NB4 (cell line): ENCODE data around the gene ZRANB3.

Experiments
- DNase-seq: peaks from one replicate; pipeline ENCODE4 v3.0.0; 2010; ENCODE audit warnings: low read depth
- H3K4me3 ChIP-seq: one replicate; pipeline ENCODE4 v1.5.1; 2011; ENCODE audit warnings: mild to moderate bottlenecking, low read depth, low read length, moderate library complexity
- CTCF ChIP-seq: IDR thresholded peaks from one replicate; pipeline ENCODE4 v1.5.1; 2012; ENCODE audit warnings: low read depth, low read length
- MAX ChIP-seq: IDR thresholded peaks from 2 replicates; pipeline ENCODE4 v1.6.1; 2011; ENCODE audit warnings: low read depth, low read length
- MYC ChIP-seq: IDR thresholded peaks from 2 replicates; pipeline ENCODE4 v1.6.1; 2011; ENCODE audit warnings: low read depth, low read length
- POLR2A ChIP-seq: IDR thresholded peaks from 2 replicates; pipeline ENCODE4 v1.6.1; 2011; ENCODE audit warnings: mild to moderate bottlenecking; ENCODE audit not compliant: insufficient read length; ENCODE audit errors: extremely low read depth

The ZRANB3 gene

GRCh38 chr2:135144343-135144742 lies 386.7 kb downstream of the ZRANB3 start:
- no peak for DNase-seq
- TF ChIP-seq MAX (no peak), POLR2A (no peak), MYC (no peak), CTCF (no peak)
- H3K4me3 ChIP-seq = no peak overlapping the region

- H3K4me3 ChIP-seq = no peak overlapping the region
- DNase-seq = no peak
- TF ChIP-seq MAX = no peak
- no peak for TF ChIP-seq POLR2A
- TF ChIP-seq CTCF = no peak
- TF ChIP-seq MYC = no peak
Observed at GRCh38 chr2:135142323-135142722, 388.7 kb downstream of the ZRANB3 start.

GRCh38 chr2:135140606-135141005 lies 390.4 kb downstream of the ZRANB3 start:
- no peak for DNase-seq
- no peak overlapping the region for H3K4me3 ChIP-seq
- TF ChIP-seq POLR2A (no peak), MAX (no peak), CTCF (no peak)

- no peak for DNase-seq
- TF ChIP-seq POLR2A (no peak), CTCF (no peak), MYC (no peak), MAX (no peak)
- H3K4me3 ChIP-seq = no peak overlapping the region
Observed at GRCh38 chr2:135132314-135132713, 398.7 kb downstream of the ZRANB3 start.

- no peak for DNase-seq
- TF ChIP-seq MAX (no peak), POLR2A (no peak), MYC (no peak), CTCF (no peak)
Observed at GRCh38 chr2:135130751-135131150, 400.3 kb downstream of the ZRANB3 start.

GRCh38 chr2:135125940-135126339 lies 405.1 kb downstream of the ZRANB3 start:
- no peak for DNase-seq
- no peak overlapping the region for H3K4me3 ChIP-seq
- TF ChIP-seq CTCF = no peak
- TF ChIP-seq MYC = no peak
- no peak for TF ChIP-seq MAX
- TF ChIP-seq POLR2A = no peak

More at GRCh38 chr2:135130751-135131150, 400.3 kb downstream of the ZRANB3 start:
- H3K4me3 ChIP-seq = no peak overlapping the region
